Ovary (tissue), 3 donors: Measurements from ENCODE around the gene S100B.

Source experiments
- EP300 ChIP-seq: sonication (generic); formaldehyde crosslinking; IDR thresholded peaks from one replicate; pipeline ENCODE4 v1.6.1; 2017; ENCODE audit warnings: antibody characterized with exemption
- POLR2A ChIP-seq: fragments of 450-650 bp; IDR thresholded peaks from one replicate; pipeline ENCODE4 v1.6.1; 2017; ENCODE audit warnings: antibody characterized with exemption, mild to moderate bottlenecking, moderate library complexity
- TF ChIP-seq, protein P1 (sequence below), 3 donors: fragments of 450-650 bp in 2 of 3; fragments of 200-600 bp in 1 of 3; IDR thresholded peaks; one replicate each; pipeline versions ENCODE4 v1.5.1 to v1.8.0; 2016 to 2022; ENCODE audit warnings: antibody characterized with exemption in 3 of 3, mild to moderate bottlenecking in 1 of 3
- donor health status: DM: no; HTN: no; CAD: no.

DNA sequence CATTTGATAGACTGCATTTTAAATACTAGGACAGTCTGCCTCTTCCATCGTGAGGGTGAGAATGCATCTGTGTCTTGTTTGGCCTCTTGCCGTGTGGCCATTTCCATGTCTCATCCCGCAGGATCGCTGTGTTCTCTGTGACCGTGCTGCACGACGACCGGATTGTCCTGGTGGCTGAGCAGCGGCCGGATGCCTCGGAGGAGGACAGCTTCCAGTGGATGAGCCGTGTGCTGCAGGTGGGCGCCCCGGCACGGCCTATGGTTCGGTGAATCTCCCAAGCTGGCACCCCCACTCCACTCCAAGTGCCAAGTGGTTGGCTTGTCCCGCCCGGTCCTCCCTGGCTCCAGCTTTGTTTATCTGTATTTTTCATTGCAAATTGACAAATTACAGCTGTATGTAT is 55.2 kb downstream of the S100B start:
- TF ChIP-seq, protein P1, sequence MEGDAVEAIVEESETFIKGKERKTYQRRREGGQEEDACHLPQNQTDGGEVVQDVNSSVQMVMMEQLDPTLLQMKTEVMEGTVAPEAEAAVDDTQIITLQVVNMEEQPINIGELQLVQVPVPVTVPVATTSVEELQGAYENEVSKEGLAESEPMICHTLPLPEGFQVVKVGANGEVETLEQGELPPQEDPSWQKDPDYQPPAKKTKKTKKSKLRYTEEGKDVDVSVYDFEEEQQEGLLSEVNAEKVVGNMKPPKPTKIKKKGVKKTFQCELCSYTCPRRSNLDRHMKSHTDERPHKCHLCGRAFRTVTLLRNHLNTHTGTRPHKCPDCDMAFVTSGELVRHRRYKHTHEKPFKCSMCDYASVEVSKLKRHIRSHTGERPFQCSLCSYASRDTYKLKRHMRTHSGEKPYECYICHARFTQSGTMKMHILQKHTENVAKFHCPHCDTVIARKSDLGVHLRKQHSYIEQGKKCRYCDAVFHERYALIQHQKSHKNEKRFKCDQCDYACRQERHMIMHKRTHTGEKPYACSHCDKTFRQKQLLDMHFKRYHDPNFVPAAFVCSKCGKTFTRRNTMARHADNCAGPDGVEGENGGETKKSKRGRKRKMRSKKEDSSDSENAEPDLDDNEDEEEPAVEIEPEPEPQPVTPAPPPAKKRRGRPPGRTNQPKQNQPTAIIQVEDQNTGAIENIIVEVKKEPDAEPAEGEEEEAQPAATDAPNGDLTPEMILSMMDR (IDR thresholded peaks at IDR 0.05) = no peak
- TF ChIP-seq POLR2A (no peak), EP300 (no peak)
